Dedifferentiated amniotic fluid mesenchymal stem cell (primary cell): ENCODE measurements around the gene DNHD1.

Source experiments
- DNase-seq: peaks from one replicate; pipeline ENCODE4 v3.0.0-alpha.2; 2016; ENCODE audit errors: extremely low spot score

The DNHD1 gene, protein sequence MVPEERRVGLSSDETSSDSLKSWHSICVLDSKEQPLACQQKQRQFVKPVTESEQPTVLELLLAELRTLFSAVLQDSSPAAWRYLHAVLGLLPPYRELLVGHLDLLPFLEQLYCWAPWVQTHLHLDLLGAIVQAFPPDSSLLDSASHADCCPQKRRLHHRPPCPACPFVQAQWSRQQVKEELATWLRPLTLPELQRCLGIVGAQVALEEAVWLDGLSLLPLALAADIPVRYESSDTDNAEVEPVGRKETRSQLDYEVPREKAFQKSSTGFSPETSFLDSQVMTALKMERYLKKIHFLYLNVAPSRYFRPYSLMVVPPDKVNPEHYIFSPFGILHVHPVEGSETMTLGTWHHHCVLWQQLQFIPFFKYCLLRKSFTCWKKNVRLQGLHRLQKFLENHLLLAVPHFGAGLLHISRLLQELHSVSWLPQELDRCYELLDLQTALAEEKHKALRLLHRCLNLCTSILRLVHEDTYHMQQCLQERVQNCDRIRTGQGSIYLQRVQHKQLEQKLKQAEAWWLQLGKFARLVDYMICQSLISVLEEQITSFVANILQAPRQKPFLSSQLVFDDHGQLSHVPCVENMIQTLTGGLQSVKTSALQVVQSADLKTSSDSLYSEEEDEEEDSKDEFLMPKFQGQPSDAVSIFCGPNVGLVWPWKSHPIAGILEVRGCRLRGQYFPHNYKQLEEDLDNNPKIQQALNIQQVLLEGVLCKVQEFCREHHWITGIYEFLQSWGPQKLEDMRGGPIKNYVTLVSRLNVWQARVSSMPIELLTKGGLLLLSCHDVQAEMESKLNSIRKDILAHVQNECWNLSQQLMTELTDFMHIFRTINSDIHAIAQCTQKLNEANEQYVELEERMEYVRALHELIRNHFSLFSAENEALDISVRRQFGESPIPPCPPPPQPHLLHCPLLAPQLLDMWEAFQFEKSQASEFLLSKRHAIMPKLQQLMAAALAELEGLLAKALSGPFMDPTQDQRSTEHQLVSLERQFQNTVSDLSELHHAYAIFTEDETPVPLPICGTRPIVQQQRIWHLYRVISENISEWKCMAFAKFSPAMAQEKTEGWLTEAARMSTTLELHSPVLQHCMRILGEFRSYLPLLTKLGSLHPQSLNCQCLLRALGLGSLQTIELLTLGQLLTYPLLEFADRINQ (N-terminal part only)

DNA sequence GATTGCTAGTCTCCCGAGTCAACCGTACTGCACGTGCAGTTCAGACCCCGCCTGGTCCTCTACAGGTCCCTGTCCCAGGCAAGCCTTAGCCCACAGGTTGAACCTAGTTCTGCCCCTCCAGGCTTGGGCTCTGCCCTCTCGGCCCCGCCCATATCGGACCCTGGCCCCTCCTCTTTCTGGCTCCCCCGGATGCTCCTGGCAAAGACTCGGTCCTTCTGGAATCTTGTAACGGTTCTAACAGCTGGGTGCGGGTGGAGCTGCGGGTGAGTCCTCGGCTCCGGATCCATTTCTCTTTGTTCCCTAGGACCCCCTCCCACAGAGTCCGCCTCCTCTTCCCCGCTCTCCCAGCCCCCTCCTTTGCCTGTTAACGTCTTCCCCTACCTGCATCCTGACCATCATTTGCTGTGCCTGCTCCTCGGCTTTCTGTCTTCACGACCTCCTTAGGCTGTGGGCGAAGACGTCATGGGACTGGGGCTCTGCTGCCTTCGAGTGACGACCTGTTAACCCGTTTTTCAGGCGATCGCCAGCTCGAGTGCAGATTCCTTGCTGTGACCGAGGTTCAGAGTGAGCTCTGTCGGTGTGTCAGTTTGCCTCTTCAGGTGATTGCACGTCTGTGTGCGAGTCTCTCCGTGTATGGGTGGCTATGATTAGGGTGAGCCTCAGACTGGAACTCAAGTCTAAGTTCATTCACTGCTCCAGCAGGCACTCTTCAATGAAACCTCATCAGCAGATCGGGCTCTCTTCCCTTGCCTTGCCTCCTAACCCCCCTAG is at the start of gene DNHD1:
Gene DNHD1, plus strand, starts transcription at position 212 of the 771 bp plus-strand sequence. CDS start 936 bp downstream, outside the sequence.
- DNase-seq, result no peak

DNA sequence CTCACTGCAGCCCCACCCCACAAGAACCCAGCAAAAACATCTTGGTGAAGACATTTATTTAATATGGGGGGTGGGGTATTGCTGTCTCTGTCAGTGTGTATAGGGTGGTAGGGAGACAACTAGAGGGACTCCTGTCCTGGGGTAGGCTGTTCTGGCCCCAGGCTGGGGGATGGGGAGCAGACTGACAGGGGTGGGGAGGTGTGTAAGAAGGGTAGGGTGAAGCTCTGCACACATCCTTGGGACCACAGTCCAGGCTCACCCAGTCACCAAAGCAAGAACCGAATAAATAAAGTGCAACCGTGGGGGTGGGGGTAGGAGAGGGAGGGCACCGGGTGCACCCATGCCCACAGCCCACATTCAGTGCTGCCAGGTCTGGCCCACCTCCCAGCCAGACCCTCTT is 48.5 kb upstream of the DNHD1 start:
- no peak for DNase-seq

DNA sequence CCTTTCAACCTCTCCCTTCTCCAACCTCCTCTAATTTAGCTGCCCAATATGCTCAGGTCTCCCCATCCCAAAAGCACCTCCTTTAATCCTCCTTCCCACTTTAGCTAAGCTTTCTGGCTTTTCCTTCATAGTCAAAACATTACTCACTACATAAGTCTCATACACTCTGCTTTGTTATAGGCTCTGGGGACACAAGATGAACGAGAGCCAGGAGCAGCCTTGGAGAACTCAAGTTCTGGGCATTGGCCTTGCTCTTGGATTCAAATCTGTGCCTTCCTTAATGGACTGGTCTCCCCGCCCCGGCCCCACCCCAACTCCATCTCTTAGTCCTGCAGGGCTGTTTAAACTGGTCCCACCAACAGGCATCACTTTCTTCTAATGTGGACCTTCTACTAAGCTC is 44.9 kb upstream of the DNHD1 start:
- no peak for DNase-seq

DNA sequence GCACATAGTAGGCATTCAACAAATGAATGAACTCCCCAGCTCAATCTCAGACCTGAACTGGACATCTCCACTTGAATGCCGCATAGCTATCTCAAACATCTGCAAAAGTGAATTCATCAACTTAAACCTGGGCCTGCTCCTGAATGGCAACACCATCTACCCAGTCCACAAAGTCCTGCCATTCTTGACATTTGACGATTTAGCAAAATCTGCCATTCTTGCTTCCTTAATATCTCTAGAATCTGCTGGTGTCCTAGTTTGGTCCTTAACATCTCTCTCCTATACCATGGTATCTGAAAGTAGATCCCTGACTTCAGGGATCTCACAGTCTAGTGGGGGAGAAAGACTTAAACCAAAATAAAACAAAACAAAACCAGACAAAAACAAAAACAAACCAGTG is 43.9 kb upstream of the DNHD1 start:
- DNase-seq, result no peak

DNA sequence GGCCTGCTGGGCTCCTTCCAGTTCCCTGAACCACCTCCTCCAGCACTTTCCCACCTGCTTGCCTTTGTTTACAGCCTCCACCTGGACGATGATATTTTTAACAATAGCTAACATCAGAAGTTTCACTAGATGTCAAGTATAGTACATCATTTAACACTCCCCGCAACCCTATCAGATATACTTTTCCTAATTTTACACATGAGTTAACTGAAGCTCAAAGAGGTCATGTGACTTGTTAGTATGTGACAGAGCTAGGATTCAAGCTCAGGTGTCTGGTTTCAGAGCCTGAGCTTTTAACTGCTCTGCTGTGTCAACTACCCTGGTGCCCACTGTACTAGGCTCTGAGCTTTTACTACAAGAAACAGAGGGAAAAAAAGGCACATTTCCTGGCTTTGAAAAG is 42.0 kb upstream of the DNHD1 start:
- no peak for DNase-seq

DNA sequence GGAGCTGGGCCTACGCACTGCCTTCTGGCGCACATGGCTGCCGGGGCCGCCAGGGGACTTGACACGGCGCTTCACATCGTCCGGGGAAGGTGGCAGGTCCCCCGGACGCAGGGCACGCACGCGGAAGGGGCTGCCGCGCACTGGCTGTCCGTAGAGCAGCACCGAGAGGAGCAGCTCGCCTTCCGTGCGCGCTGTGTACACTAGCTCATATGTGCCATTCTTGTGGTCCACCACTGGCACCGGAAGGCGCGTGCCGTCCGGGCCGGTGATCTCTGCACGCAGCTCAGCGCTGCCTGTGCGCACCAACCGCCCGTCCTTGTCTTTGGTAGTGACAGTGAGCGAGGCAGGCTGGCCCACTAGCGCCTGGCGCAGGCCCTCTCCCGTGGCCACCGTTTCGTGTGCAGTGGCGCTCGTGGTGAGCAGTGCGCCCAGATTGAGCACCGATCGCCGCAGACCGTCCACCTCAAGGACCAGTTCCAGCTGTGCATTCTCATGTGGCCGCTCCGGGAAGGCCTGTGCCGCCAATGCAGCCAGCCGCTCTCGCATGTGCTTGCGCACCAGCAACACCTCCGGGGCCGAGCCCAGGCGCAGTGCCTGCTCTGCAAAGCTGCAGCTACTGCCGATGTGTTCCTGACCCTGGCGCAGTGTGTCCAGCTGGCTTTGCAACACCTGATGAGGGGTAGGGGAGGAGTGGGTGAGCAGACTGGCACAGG is 40.6 kb upstream of the DNHD1 start:
- no peak for DNase-seq

DNA sequence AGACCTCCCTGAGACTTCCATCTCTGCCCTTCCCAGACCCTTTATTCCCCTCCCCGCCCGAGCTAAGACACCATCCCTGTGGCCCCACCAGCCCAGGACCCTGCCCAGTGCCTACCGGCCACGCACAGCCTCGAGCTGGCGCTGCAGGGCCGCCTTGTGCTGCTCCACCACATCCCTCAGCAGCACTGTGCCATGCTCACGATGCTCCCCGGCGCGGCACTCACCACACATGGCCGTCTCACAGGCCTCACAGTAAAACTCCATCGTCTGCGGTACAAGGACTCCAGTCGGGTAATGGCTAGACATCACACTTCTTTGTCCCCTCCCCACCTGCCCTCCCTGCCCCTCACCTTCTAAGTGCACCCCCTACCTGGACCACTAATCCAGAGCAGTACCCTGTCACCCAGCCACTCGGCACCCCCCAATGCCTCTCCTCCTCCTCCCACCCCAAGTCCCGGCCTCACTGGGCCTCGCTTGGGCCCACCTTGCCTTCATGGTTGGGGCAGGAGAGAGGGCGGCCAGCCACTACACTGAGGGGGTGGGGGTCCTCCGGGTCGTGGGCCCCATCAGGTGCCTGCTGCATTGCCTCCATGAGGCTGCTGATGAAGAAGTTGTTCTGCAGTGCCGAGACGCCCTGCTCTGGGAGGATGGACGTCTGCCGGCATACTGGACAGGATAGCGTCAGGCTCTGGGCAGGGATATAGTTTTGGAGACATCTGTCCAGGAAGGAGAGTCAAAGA is 39.3 kb upstream of the DNHD1 start:
- no peak for DNase-seq

DNA sequence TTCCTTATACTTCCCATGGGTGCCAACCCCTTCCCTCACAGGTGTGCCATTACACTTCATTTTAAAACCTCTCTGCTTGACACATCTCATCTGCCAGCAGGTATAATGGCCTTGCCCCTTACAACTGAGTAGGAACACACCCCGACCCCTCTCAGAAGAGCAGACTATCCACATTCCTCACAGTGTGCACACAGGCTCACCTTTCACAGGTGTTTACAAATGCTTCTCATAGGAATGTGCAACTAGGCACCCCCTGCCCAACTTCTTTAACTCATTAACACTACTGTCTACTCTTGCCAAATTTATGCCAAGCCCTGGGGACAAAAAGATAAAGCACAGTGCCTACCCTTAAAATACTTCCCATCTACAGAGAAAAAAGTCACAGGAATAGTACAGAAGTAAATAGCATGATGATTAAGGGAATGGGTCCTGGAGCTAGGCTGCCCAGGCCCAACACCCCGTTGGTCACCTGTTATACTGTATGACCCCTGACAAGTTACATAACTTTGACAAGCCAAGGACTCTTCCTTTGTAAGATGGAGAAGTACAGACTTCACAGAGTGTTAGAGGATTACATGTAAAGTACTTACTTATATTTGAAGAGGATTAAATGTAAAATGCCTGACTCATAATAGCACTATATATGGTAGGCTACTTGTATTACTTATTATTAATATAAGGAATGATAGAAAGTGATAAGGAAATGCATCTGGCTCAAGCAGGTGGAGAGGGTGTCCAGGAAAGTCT is 38.6 kb upstream of the DNHD1 start:
- DNase-seq, result no peak

DNA sequence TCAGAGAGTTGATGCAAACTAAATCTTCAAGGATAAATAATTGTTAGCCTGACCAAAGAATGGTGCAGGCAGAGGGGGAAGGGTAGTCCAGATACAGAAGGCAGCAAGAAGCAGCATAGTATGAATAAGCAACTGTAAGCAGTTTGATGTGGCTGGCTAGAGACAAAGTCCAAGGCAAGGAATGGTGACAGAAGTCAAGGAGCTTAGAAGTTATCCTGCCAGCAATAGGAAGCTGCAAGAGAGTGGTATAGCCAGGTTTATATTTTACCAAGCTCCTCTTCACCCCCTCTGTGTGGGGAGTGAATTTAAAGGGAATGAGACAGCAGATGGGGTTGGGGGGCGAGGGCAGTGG is 38.0 kb upstream of the DNHD1 start:
- DNase-seq, result no peak

DNA sequence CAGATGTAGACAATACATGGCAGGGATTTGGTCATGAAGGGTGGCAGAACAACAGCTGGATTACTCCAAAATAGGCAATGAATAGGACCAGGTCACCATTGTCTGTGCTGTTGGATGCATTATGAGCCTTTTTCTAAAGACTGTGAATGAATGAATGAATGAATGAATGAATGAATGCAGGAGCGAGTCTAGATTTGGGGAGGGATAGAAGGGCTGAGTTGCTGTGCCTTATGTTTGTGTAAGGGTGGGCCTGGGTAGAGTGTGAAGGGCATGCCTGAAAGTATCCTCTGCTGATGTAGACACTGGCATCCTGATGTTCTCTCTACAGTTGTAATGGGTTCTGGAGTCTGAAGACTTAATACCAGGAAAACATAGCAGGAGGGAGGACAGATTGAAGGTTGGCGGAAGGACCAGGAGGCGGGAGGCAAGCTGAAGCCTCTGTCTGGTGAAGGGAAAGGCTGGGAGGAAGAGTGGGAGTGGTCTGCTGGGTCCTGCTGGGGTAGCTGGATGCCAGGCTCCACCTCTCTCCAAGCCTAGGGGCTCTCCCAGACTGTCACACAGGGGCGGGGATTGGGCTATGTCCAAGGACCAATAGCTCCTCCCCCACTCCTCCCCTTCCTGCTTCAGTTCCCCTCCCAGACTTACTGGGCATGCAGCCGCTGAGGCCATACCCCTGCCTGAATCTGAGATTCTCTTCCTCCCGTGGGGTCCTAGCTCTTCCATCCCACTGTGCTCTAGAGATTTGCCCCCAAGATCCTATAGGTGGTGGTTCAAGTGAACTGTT is 28.2 kb upstream of the DNHD1 start:
- no peak for DNase-seq

DNA sequence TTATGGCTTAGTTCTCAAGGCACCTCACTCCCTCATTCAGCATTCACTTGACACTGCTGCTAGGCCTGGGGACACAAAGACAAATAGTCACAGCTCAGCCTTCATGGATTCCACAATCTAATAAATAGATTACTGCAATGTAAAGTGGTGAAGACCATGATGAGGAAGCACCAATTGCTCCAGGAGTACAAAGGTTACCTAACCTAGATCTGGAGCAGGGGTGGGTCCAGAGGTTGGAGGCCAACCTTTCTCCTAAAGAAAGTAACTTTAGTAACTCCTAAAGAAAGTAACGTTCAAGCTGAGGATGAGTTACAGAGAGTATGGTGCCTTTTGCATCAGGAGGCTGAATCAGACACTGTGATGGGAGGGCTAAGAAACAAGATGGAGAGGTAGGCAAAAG is 27.5 kb upstream of the DNHD1 start:
- DNase-seq, result no peak

DNA sequence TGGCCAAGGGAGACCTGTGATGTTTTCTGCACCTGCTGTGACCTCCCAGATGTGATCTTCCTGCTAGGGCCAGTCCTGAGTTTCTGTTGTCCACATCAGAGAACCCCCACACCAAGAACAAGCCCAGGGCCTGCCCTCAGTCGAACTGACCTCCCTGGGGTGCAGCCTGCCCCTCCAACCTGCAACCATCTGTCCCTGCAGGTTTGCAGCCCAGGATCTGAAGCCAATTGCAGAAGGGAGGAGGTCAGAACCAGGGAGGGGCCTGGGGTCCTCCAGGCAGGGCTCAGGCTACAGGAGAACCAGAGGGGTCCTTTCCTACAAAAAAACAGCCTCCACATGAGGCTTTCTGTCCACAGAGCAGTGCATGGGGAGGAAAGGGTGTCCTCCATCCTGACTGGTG is 24.1 kb upstream of the DNHD1 start:
- no peak for DNase-seq

DNA sequence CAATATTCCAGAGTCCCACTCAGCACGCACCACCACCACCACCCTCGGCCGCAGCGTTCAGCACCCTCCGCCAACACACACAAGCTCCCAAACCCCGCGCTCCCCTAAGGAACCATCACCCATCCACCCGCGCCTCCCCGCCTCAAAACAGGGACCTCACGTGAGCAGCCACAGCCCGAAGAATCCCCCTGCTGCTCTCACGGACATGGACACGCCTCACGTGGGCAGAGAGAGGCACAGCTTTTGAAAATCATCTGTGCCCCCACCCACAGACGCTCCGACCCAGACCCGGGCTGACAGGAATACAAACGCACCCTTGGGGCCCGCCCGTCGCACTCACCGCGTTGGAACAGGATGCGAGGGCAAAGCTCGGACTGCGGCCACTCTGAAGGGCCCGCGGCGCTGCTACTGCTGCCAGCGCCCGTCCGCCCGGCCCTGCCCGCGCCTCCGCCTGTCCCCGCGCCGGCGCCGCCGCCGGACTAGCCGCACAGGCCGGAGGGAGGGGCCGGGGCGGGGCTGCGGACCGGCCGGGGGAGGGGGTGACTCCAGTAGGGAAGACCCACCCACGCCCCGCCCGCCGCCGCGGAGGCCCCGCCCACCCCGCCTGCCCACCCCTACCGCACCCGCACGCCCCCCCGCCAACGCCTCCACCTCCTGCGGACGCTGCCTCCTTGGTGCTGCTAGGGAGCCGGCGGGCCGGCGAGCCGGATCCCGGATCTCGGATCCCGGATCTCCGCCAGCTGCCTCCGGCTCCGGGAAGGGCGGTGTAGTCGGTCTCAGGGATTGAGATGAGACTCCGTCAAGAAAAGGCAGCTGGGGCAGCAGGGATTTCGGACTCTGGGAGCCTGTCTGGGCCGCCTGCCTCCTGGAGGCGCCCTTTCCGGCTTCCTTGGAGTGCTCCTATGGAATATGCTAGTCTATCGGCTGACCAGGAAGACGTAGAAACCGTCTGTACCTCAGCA is 23.3 kb upstream of the DNHD1 start, which contains the start of gene TRIM3:
Gene TRIM3, minus strand, starts transcription at position 491 of the 962 bp plus-strand sequence. CDS start 8,246 bp downstream, outside the sequence.
- peak; percentile 79 for DNase-seq

DNA sequence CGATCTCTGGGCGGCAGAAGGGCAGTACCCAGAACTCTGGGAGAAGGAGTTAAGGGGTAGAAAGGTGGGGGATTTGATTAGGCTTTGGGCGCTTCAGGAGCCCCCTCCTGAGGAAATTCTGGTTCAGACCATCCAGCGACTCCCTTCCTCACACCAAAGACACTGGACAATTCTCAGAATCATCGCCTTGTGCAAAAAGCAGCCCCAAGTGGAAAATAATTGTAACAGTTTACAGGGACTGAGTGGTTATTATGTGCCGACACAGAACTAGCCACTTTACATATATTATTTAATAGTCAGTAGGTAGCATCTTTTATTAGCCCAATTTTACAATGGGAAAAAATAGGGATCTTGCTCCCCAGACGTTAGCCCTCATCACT is 22.7 kb upstream of the DNHD1 start:
- DNase-seq, result no peak

DNA sequence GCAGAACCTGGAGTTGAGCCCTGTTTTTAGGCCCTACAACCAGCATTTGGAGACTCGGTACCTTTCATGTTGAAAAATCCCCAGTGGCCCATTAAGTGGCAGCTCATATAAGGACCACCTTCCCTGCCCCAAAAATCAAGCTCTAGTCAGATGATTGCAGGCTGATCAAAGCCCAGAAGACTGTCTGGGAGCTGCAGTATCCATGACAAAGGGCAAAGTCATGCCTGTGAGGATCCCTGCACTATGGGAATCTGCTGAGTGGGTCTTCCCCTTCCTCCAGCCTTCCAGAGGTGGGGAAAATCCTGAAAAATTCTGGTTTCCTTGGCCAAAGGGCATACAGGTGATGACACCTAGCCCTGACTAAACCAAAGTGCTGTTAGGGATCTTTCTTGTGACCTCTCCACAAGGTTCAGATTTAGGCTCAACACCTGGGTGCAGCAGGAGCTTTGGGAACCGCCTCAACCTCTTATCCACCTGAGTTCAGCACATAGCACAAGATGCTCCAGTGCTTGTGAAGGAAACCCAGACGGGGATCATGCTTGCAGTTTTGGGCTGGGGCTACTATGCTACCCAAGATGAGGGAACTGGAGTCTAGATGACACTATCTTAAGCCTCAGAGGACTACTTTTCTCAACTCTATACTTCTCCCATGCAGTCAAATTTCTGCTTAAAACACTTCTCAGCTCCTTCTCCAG is 22.1 kb upstream of the DNHD1 start:
- no peak for DNase-seq

DNA sequence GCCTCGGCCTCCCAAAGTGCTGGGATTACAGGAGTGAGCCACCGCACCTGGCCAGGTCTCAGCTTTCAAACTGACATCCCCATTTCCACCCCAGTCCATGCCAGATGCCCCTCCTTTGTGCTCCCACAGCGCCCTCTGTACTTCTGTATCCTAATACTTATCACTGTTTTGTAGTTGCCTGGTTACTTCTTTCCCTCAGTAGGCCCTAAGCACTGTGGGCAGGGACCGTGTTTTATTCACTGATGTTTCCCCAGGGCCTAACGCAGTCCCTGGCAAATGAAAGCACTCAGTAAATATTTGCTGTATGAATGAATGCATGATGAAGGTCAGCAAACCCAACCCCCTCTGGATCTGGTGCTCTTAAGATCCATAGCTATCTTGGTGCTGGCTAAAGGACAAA is 21.1 kb upstream of the DNHD1 start:
- DNase-seq, result no peak

DNA sequence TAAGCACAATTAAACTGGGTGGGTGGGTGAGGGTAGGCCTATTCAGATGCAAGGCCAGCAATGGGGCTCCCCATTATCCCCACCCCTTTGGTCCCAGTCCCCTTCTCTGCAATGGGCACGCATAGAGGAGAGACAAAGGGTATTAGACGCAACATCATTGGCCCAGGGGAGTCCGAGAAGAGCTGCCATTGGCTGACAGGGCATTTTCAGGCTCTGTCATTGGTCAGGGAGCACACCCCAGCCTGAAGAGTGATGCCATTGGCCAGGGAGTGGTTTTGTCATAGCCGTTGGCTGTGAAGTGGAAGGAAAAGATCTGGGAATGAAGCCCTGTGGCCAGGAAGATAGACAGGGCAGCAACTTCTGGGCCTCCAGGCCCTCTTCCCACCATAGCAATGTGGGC is 20.5 kb upstream of the DNHD1 start:
- no peak for DNase-seq
